ENCODE data around the gene ACSF2. TPM values are rescaled to one million over a fixed set of nuclear protein-coding genes. Genes with fewer than 3 reads are reported as not detected.

ACSF2 gene
- total RNA-seq, 1 experiment from 2014 or later = 11.2 TPM

GRCh38 chr17:50452630-50453300 is 26.7 kb downstream of the ACSF2 start:
- in situ Hi-C loops (cut with HindIII; ENCODE audit: low pct_unique_long_range_greater_than_20kb, low sequenced_read_pairs) = no loop called here
- no peak for DNase-seq (ENCODE audit: low read depth, low spot score)

GRCh38 chr17:50453901-50454300 is 27.9 kb downstream of the ACSF2 start:
- DNase-seq (ENCODE audit: low read depth, low spot score) = no peak
- in situ Hi-C loops (cut with HindIII; ENCODE audit: low pct_unique_long_range_greater_than_20kb, low sequenced_read_pairs) = no loop called here

GRCh38 chr17:50457621-50458020 is 31.6 kb downstream of the ACSF2 start:
- DNase-seq (ENCODE audit: low read depth, low spot score) = no peak
- in situ Hi-C loops (cut with HindIII; ENCODE audit: low pct_unique_long_range_greater_than_20kb, low sequenced_read_pairs) = no loop called here

- in situ Hi-C loops (cut with HindIII; ENCODE audit: low pct_unique_long_range_greater_than_20kb, low sequenced_read_pairs) = no loop called here
- no peak for DNase-seq (ENCODE audit: low read depth, low spot score)
Observed at GRCh38 chr17:50458270-50458669, 32.3 kb downstream of the ACSF2 start.

- DNase-seq (ENCODE audit: low read depth, low spot score) = no peak
- in situ Hi-C loops (cut with HindIII; ENCODE audit: low pct_unique_long_range_greater_than_20kb, low sequenced_read_pairs) = no loop called here
Observed at GRCh38 chr17:50458701-50459676, 33.0 kb downstream of the ACSF2 start.

- no peak for DNase-seq (ENCODE audit: low read depth, low spot score)
- in situ Hi-C loops (cut with HindIII; ENCODE audit: low pct_unique_long_range_greater_than_20kb, low sequenced_read_pairs) = no loop called here
Observed at GRCh38 chr17:50459756-50460155, 33.7 kb downstream of the ACSF2 start.

- no peak for DNase-seq (ENCODE audit: low read depth, low spot score)
Observed at GRCh38 chr17:50460831-50461526, 35.0 kb downstream of the ACSF2 start.

GRCh38 chr17:50461550-50462132 is 35.6 kb downstream of the ACSF2 start:
- DNase-seq (ENCODE audit: low read depth, low spot score) = no peak
- in situ Hi-C loops (cut with HindIII; ENCODE audit: low pct_unique_long_range_greater_than_20kb, low sequenced_read_pairs) = no loop called here

More at GRCh38 chr17:50460831-50461526, 35.0 kb downstream of the ACSF2 start:
- in situ Hi-C loops (cut with HindIII; ENCODE audit: low pct_unique_long_range_greater_than_20kb, low sequenced_read_pairs) = no loop called here

- in situ Hi-C loops (cut with HindIII; ENCODE audit: low pct_unique_long_range_greater_than_20kb, low sequenced_read_pairs) = no loop called here
- no peak for DNase-seq (ENCODE audit: low read depth, low spot score)
Observed at GRCh38 chr17:50462446-50462845, 36.4 kb downstream of the ACSF2 start.

GRCh38 chr17:50464121-50464520 is 38.1 kb downstream of the ACSF2 start:
- in situ Hi-C loops (cut with HindIII; ENCODE audit: low pct_unique_long_range_greater_than_20kb, low sequenced_read_pairs) = no loop called here
- DNase-seq (ENCODE audit: low read depth, low spot score) = no peak

- in situ Hi-C loops (cut with HindIII; ENCODE audit: low pct_unique_long_range_greater_than_20kb, low sequenced_read_pairs) = no loop called here
- DNase-seq (ENCODE audit: low read depth, low spot score) = no peak
Observed at GRCh38 chr17:50464736-50465135, 38.7 kb downstream of the ACSF2 start.

- in situ Hi-C loops (cut with HindIII; ENCODE audit: low pct_unique_long_range_greater_than_20kb, low sequenced_read_pairs) = no loop called here
- DNase-seq (ENCODE audit: low read depth, low spot score) = no peak
Observed at GRCh38 chr17:50465171-50465570, 39.2 kb downstream of the ACSF2 start.

- DNase-seq (ENCODE audit: low read depth, low spot score) = no peak
- in situ Hi-C loops (cut with HindIII; ENCODE audit: low pct_unique_long_range_greater_than_20kb, low sequenced_read_pairs) = no loop called here
Observed at GRCh38 chr17:50465635-50466034, 39.6 kb downstream of the ACSF2 start.

GRCh38 chr17:50466371-50467113 is 40.5 kb downstream of the ACSF2 start:
- DNase-seq (ENCODE audit: low read depth, low spot score) = no peak
- in situ Hi-C loops (cut with HindIII; ENCODE audit: low pct_unique_long_range_greater_than_20kb, low sequenced_read_pairs) = no loop called here

- in situ Hi-C loops (cut with HindIII; ENCODE audit: low pct_unique_long_range_greater_than_20kb, low sequenced_read_pairs) = no loop called here
Observed at GRCh38 chr17:50467114-50467854, 41.3 kb downstream of the ACSF2 start.

GRCh38 chr17:50467855-50468303 is 41.9 kb downstream of the ACSF2 start:
- in situ Hi-C loops (cut with HindIII; ENCODE audit: low pct_unique_long_range_greater_than_20kb, low sequenced_read_pairs) = no loop called here
- DNase-seq (ENCODE audit: low read depth, low spot score) = no peak

More at GRCh38 chr17:50467114-50467854, 41.3 kb downstream of the ACSF2 start:
- DNase-seq (ENCODE audit: low read depth, low spot score) = peak; percentile 28

Measured in SK-MEL-5 (cell line).